GM13976 (cell line): Measurements from ENCODE around the gene HHATL.

Experiments used
- DNase-seq: peaks from one replicate; pipeline ENCODE4 v3.0.0; 2012; ENCODE audit warnings: low spot score
- in situ Hi-C: fragments of 300-500 bp; cut with MboI; formaldehyde crosslinking; loops from one replicate; pipeline ENCODE4 v1.12.0; 2022; ENCODE audit warnings: low sequenced_read_pairs, mixed read lengths, inconsistent platforms; ENCODE audit not compliant: unreplicated experiment
- TF ChIP-seq, protein P1 (sequence below): IDR thresholded peaks from 2 replicates; pipeline ENCODE4 v1.5.1; 2012; ENCODE audit warnings: borderline replicate concordance, mild to moderate bottlenecking; ENCODE audit not compliant: insufficient read depth; ENCODE audit errors: extremely low read depth, missing control alignments, control extremely low read depth

Gene HHATL

DNA sequence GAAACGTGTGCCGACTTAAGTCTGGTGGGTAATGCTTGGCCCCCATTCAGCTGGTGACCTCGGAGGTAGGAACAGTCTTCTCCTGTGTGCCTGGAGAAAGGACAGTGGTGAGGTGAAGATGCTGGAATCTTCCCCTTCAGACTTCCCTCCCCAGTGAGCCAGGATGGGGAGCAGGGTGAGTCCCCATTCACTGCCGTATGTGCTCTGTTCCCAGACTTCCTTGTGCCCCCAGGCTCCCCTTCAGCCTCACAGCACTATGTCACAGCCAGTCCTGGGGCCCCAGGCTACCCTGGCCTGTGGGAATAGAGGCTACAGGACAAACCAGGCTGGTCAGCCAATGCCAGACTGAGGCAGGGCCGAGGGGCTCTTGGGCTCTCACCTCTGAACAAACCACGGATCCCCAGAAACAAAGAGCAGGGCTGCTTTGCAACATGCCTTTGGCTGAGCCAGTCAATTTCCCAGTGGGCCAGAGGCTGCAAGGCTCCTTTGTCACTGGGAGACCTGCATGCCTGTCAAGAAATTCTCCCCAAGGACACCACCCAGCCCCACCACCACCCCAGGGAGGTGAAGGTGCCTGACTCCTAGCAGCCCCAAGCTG is 31.8 kb upstream of the HHATL start:
- TF ChIP-seq, protein P1, sequence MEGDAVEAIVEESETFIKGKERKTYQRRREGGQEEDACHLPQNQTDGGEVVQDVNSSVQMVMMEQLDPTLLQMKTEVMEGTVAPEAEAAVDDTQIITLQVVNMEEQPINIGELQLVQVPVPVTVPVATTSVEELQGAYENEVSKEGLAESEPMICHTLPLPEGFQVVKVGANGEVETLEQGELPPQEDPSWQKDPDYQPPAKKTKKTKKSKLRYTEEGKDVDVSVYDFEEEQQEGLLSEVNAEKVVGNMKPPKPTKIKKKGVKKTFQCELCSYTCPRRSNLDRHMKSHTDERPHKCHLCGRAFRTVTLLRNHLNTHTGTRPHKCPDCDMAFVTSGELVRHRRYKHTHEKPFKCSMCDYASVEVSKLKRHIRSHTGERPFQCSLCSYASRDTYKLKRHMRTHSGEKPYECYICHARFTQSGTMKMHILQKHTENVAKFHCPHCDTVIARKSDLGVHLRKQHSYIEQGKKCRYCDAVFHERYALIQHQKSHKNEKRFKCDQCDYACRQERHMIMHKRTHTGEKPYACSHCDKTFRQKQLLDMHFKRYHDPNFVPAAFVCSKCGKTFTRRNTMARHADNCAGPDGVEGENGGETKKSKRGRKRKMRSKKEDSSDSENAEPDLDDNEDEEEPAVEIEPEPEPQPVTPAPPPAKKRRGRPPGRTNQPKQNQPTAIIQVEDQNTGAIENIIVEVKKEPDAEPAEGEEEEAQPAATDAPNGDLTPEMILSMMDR, result no peak

DNA sequence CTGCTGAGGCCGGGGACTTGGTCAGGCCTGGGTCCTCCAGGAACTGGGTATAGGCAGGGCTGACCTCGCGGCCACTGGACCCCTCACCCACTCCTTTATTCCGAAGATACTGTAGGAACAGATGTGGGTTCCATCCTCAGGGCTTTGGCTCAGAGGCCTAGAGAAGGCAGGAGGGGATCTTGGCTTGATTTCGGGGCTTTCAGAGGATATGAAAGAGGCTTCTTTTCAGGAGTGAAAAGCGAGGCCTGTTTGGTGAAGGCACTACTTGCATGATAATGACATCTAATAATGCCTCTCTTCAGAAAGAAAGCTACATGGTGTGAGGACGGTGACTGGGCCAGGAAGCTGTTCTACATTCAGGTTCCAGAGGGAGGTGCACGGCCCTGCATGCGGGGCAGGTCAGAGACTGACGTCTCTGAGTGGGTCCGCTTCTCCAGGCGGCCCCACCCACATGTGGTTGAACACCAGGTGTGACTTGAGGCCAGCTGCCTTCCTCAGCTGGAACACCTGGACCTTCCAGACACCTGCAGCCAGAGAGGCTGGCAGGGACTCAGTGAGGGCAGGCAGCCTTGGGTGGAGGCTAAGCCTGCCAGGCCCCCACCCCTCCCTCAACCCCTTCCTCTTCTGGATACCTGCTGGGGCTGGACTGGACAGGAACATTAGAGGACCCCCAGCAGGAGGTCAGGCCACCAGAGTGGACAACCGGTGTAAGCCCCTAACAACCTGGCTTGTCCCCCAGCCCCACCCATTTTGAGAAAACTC is 31.1 kb upstream of the HHATL start:
- in situ Hi-C loops, result no loop called here

More for the DNA sequence above, 31.8 kb upstream of the HHATL start:
- DNase-seq, result no peak
- in situ Hi-C loops, result no loop called here

DNA sequence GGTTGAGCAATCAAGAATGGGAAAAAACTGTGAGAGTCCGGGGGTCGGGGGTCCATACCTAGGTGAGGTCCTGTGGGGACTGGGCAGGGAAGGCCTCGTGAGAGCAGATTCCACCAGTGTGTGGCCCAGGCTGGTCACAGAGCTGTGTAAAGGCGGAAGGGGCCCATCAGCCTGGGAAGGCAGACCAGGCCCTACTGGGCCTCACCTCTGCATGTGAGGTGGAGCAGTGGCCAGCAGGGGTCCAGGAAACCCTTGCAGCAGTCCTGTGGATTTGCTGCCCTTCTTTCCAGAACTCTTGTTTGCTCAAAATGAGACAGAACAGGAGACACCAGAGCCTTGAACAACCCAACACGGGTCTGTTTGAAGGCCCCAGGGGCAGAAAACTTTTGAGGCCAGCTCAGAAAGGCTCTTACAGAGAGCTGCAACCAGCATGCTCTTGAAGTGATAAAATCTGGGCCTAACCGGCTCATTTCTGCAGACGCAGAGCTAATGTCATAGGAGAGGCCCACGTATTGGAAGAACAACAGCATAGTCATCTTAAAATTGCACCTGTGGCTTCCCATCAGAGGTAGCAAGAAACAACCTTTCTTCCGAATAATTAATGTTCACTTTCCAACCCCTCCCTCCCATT is 30.3 kb upstream of the HHATL start:
- in situ Hi-C loops, result no loop called here
- TF ChIP-seq, protein P1, result no peak
- no peak for DNase-seq

More for the DNA sequence above, 31.1 kb upstream of the HHATL start:
- DNase-seq, result no peak
- TF ChIP-seq, protein P1, result no peak

DNA sequence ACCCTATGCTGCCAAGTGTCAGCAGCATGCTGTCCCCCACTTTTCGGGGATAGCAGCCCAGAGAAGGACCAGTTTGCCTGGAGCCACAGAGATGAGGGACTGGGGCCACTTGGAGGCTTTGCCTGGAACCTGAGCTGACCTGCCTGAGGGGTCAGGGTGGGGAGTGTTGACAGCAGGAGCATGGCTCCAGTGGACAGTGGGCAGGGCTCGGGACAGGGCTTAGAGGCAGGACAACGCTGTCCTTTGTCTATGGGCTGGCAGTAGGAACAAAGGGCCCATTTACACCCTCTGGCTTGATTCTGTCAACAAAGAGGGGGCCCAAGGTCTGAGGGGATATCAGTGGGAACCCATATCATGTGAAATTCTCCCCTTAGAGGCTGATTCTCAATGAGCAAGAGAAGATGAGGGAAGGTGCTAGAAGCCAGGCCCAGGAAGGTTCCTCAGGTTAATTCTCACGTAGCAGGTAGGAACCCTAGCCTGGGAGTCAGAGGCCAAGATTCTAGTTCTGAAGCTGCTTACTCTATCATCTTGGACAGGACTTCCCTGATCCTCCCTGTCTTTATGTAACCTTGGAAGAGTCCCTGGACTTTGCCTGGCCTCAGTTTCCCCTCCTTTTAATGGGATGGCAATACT is 29.7 kb upstream of the HHATL start:
- TF ChIP-seq, protein P1, result no peak

DNA sequence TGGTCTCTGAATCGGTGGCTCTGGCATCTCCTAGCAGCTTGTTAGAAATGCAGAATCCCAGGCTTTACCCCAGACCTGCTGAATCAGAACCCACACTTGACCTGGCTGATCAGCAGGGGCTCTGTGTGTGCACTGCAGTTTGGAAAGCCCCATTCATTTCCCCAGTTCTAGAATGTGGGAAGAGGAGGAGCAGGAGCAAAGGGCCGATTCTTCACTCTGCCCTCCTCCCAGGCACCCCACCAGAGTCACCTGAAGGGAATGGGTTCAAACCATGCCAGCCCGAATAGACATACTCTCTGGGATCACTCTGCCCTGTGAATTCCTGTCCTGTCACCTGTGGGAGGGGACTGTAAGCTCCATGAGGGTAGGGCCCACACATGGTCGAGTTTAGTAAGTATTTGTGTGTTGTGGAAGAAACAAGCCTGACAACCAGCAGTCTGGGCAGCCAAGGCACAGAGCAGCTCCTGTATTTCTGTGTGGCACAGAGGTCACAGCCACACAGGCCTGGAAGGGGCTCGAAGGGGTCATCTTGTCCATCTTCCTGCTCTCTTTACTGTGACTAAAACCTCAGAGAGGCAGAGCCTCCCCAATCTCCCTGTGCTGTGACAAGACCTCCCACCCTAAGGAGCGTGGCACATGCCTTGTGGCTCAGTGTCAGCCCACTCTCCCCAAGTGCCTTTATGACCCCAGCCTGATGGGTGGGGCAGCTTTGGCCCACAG is 29.0 kb upstream of the HHATL start:
- in situ Hi-C loops, result no loop called here
- DNase-seq, result no peak
- TF ChIP-seq, protein P1, result no peak

More for the DNA sequence above, 29.7 kb upstream of the HHATL start:
- in situ Hi-C loops, result no loop called here
- DNase-seq, result no peak
